ENCODE results near the gene KPNA2.
"Not testable (repeated sequence)": the region's sequence is repeated elsewhere in the genome, so short reads cannot be mapped to it uniquely, and the experiment has no call there.

The KPNA2 gene

GRCh38 chr17:68061512-68062313 is 26.2 kb downstream of the KPNA2 start:
- DNase-seq: peak; percentile 8

GRCh38 chr17:68065366-68065765 is 29.8 kb downstream of the KPNA2 start:
- DNase-seq: not testable (repeated sequence)

DNA sequence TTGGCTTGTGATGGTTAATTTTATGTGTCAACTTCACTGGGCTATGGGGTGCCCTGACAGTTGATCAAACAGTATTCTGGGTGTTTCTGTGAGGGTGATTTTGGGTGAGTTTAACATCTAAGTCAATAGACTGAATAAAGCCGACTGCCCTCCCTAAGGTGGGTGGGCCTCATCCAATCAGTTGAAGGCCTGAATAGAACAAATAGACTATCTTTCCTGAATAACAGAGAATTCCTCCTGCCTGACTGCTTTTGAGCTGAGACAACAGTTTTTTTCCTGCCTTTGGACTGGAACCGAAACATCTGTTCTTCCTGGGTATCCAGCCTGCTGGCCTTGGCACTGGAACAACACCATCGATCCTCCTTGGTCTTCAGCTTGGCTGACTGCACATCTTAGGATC is 33.0 kb downstream of the KPNA2 start:
- not testable (repeated sequence) for DNase-seq

DNA sequence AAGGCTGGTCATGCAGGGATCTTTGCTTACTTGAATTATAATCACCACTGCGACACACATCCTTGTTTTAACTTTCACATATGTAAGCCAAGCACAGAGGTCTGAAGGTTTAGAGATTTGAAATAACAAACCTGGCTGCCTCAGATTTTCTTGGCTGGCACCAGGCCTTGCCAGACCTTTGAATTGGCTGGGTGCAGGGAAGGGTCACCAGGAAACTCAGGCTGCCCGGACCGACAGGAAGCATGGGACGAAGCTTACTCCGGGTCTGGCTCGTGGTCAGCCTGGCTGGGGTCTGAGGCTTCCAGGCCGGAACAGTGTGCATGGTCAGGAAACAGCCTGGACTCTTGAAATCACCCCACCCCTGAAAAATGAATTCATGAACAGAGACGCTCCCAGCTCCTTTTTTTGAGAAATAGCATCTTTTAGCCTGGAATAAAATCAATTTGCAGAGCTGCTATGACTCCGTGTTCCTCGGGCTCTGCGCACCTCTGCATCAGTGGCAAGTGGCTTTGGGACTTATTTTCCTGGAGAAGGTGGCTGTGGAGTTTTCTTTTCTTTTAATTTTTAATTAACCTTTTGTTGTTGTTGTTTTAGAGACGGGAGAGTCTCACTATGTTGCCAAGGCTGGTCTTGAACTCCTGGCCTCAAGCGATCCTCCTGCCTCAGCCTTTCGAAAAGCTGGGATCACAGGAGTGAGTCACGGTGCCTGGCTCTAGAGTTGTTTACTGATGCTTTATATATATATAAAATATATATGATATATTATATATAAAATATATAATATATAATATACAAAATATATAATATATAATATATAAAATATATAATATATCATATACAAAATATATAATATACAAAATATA is 35.3 kb downstream of the KPNA2 start:
- not testable (repeated sequence) for DNase-seq

GRCh38 chr17:68074279-68074678 is 38.7 kb downstream of the KPNA2 start:
- no peak for DNase-seq

DNA sequence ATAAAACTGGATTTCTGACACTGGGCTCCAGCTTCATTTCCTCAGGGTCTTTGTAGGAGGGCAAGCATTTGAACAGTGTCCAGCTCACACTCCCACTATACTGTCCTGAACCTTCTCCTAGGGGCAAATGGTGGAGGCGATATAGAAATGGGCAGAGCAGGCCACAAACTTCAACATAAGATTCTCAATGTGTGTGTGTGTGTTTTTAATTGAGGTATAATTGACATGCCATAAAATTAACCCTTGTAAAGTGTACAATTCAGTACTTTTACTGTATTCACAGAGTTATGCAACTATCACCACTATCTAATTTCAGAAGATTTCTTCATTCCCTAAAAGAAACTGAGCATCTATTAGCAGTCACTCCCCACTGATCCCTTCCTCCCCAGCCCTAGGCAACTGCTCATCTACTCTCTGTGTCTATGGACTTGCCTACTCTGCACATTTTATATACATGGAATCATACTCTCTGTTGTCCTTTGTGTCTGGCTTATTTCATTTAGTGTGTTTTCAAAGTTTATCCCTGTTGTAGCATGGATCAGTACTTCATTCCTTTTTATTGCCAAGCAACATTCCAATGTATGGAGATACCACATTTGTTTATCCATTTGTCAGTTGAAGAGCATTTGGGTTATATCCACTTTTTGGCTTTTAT is 40.5 kb downstream of the KPNA2 start:
- DNase-seq: peak; percentile 49

DNA sequence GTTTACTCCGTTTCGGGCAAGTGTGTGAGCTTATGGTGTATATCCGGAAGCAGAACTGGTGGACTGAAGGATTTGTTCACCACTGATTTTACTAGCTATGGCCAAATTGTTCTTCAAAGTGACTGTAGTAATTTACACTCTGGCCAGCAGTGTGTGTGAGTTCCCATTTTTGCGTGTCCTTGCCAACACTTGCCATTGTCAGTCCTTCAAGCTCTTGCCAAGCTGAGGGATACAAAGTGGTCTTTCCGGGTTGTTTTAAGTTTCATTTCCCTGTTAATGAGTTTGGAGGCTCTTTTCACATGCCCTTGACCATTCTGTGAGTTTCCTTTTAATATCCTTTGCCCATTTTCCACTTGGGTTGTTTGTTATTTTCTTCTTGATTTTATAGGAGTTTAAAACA is 42.0 kb downstream of the KPNA2 start:
- DNase-seq: not testable (repeated sequence)

DNA sequence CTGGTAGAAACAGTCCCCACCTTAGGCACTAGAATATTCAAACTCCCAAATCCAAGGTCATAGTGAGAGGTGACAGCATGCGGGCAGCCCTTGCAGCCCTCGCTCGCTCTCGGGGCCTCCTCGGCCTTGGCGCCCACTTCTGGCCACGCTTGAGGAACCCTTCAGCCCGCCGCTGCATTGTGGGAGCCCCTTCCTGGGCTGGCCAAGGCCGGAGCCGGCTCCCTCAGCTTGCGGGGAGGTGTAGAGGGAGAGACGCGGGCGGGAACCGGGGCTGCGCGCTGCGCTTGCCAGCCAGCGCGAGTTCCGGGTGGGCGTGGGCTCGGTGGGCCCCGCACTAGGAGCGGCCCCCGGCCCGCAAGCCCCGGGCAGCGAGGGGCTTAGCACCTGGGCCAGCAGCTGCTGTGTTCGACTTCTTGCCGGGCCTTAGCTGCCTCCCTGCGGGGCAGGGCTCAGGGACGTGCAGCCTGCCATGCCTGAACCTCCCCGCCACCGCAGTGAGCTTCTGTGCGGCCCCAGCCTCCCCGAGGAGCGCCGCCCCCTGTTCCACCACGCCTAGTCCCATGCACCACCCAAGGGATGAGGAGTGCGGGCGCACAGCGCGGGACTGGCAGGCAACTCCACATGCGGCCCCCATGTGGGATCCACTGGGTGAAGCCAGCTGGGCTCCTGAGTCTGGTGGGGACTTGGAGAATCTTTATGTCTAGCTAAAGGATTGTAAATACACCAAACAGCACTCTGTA is 45.0 kb downstream of the KPNA2 start:
- no peak for DNase-seq

DNA sequence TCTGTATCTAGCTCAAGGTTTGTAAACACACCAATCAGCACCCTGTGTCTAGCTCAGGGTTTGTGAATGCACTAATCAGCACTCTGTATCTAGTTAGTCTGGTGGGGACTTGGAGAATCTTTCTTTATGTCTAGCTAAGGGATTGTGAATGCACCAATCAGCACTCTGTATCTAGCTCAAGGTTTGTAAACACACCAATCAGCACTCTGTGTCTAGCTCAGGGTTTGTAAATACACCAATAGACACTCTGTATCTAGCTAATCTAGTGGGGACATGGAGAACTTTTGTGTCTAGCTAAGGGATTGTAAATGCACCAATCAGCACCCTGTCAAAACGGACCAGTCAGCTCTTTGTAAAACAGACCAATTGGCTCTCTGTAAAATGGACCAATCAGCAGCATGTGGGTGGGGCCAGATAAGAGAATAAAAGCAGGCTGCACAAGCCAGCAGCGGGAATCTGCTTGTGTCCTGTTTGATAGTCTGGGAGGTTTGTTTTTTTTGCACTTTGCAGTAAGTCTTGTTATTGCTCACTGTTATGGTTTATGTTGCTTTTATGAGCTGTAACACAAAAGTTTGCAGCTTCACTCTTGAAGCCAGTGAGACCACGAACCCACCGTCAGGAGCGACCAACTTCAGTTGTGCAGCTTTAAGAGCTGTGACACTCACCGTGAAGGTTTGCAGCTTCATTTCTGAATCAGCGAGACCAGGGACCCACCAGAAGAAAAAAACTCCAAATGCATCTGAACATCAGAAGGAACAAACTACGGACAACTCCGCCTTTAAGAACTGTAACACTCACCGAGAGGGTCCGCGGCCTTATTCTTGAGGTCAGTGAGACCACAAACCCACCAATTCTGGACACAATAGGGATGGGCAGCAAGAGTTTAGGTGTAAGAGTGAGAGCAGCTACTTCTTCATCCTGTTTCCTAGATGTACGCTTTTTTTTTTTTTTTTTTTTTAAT is 46.0 kb downstream of the KPNA2 start:
- not testable (repeated sequence) for DNase-seq

DNA sequence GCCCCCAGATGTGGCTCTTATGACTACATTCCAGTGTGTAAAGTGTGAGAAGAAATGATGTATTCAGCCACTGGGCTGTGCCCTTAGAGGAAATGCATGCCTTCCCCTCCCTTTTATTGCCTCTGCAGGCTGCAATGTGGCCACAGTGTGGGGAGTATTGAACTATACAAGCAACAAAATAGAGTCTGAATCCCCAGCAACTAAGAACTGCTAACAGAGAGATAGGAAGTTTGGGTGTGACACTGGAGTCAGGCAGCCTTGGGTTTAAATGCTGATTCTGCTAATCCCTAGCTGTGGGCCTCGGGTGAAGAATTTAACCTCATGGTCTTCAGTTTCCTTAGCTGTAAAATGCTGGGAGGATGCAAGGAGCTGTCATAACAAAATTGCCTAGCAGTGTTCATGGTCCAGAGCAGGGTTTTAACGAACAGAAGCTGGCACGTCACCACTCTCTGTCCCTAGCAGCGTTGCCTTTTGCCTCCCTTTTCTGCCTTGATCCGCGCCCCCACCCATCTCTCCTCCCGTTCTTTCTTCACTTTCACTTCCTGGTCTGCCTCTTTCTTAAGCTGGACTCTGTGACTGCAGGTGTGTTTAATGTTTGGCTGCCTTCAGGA is 50.3 kb downstream of the KPNA2 start:
- no peak for DNase-seq

- DNase-seq: not testable (repeated sequence)
Observed at GRCh38 chr17:68086666-68087065, 51.1 kb downstream of the KPNA2 start.

DNA sequence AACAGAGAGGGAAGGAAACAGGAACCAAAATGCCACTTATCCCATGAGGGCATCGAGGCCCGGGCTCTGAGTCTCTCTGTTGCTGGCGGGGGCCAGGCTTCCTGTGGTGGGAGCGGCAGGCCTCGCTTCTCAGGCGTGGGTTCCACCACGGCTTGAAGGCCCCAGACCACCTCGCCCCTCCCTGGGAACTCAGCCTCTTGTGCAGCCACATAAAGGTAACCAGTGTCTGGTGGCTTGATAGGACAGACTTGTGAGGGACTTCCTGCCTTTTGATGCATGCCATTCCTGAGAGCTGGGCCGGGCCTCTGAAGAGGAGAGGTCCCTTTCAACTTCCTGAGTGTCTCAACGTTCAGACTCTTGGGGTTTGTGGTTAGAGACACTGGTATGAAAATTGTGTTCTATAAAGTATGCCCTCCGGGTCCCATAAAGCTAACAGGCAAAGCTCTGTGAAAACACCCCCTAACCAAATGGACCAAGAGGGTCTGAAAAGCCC is 51.6 kb downstream of the KPNA2 start:
- not testable (repeated sequence) for DNase-seq

GRCh38 chr17:68087851-68088250 is 52.3 kb downstream of the KPNA2 start:
- no peak for DNase-seq

DNA sequence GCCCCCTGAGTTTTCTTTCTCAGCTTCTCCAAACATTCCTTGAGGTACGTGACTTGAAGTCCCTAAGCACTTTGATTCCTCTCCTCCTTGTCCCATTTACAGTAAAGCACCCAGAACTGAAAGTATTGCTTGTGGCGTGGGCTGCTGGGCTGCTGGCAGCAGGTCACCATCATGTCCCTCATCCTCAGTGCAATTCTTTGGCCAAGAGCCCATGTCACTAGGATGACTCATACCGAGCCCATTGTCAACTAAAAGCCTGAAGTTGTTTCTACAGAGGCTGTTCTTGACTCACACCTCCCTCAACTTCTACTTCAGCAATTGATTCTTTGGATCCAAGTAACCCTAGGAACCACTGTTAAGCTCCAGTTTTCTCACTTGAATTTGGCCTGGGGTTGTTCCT is 54.3 kb downstream of the KPNA2 start:
- DNase-seq: no peak

- DNase-seq: no peak
Observed at GRCh38 chr17:68094481-68095078, 59.0 kb downstream of the KPNA2 start.

- no peak for DNase-seq
Observed at GRCh38 chr17:68095205-68095811, 59.8 kb downstream of the KPNA2 start.

DNA sequence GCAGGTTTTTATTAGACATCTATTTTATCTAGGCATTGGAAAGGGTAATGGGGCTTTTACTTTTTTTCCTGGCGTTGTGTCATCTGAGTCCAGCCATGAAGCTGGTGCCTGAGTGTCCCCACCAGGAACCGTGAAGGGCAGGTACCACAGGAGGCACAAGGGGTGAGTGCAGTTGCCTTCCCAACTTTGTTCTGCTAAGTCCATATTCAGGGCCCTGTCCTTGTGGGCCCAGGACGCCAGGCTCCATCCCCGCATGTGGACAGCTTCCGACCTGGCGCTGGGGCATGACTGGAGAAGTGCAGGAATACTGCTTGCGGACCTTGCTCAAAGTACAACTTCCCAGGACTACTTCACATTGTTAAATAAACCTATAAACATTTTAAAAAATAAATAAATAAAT is 60.6 kb downstream of the KPNA2 start:
- no peak for DNase-seq
